ENCODE measurements around the gene FAF1. TPM values are rescaled to one million over a fixed set of nuclear protein-coding genes. Genes with fewer than 3 reads are reported as not detected.
A peak's percentile ranks its signal among the peaks of the same experiment; 100 is the strongest.

FAF1 gene
- total and polyA plus RNA-seq, 2 of the 8 experiments (the other 6 are each of a cell fraction or from before 2014, with no cell fraction given) = 10.8 to 65.9 TPM

- no peaks in the 10 kb centered on the region for H3K79me2 ChIP-seq (ENCODE audit: control insufficient read depth in 1 of 2, insufficient read depth in 2 of 2, low read length in 2 of 2)
- WGBS, 2 experiments (ENCODE audit: extremely low coverage in 1 of 2, insufficient coverage in 1 of 2, insufficient read length in 1 of 2, insufficient replicate concordance in 2 of 2, low coverage in 1 of 2, low lambda C conversion rate in 2 of 2, missing lambda C conversion rate in 1 of 2) = 77% methylated on average over 1 of the region's 1 CpG; no CpG with 5 or more reads in 1 of the 2 experiments
- no peaks in the 10 kb centered on the region for H4K20me1 ChIP-seq (replicated peaks in 1 of 2; ENCODE audit: control insufficient read depth in 1 of 2, insufficient read depth in 2 of 2, low read length in 2 of 2)
- no peak overlapping the region for H4K8ac ChIP-seq (ENCODE audit: extremely low read depth, insufficient read depth, low read length)
- no peak overlapping the region for H4K91ac ChIP-seq (replicated peaks; ENCODE audit: insufficient read length, low read length)
- H3K14ac ChIP-seq (ENCODE audit: insufficient read length) = no peak overlapping the region
- no peaks in the 10 kb centered on the region for H3K36me3 ChIP-seq (ENCODE audit: control insufficient read depth in 2 of 4, insufficient read depth in 4 of 4, low read length in 3 of 4)
- H3K56ac ChIP-seq (replicated peaks; ENCODE audit: insufficient read length, low read depth, low read length) = no peak overlapping the region
- H3K9ac ChIP-seq (replicated peaks in 1 of 4; ENCODE audit: extremely low read depth in 1 of 4, low read depth in 3 of 4, low read length in 3 of 4) = no peak overlapping the region
- H2AFZ ChIP-seq (ENCODE audit: low read length) = no peak overlapping the region
- H3K4me1 ChIP-seq (replicated peaks in 1 of 4; ENCODE audit: control insufficient read depth in 3 of 4, insufficient read depth in 4 of 4, low read length in 3 of 4) = peaks cover 0 to 26% (median 3%) of the 10 kb centered on the region in 4 experiments; a peak in 4 of 7 replicates
- H3K23ac ChIP-seq (ENCODE audit: insufficient read length) = no peak overlapping the region
- H4K5ac ChIP-seq (ENCODE audit: insufficient read length, low read depth, low read length) = no peak overlapping the region
- TF ChIP-seq RAD21 (IDR thresholded peaks at IDR 0.05 in 1 of 2, conservative IDR thresholded peaks at IDR 0.05 in 1 of 2; ENCODE audit: low read depth in 2 of 2, low read length in 2 of 2) (peak; percentile 64 to 65), SUZ12 (IDR thresholded peaks at IDR 0.05; ENCODE audit: low read length) (no peak), HDAC2 (IDR thresholded peaks at IDR 0.05; ENCODE audit: borderline replicate concordance in 1 of 2, low read depth in 2 of 2, low read length in 2 of 2) (no peak), MAX (IDR thresholded peaks at IDR 0.05) (no peak), CTCF (IDR thresholded peaks at IDR 0.05; ENCODE audit: control extremely low read depth in 1 of 3, insufficient read depth in 1 of 3, low read depth in 1 of 3, low read length in 3 of 3) (peak in 2 of 3 experiments; percentile 56 to 62; a peak in 2 of 4 replicates)
- no peak overlapping the region for H2BK120ac ChIP-seq (replicated peaks; ENCODE audit: low read depth, low read length)
- H2BK5ac ChIP-seq (ENCODE audit: low read depth, low read length) = no peak overlapping the region
- H2BK15ac ChIP-seq (ENCODE audit: low read length) = no peak overlapping the region
- ChIA-PET POLR2A (ENCODE audit: partially characterized antibody) (no interaction called here), CTCF (ENCODE audit: partially characterized antibody) (interaction anchor here (0.5 to 7.9 kb wide), 21 partner anchors 9 to 336 kb away, joined by 3 to 87 read pairs (median 3); no protein-coding TSS in a partner anchor)
- no peak overlapping the region for H3K27ac ChIP-seq (ENCODE audit: low read depth, low read length)
- H2BK20ac ChIP-seq (ENCODE audit: low read length) = no peak overlapping the region
- no peak overlapping the region for H3K4ac ChIP-seq (replicated peaks; ENCODE audit: insufficient read length, low read depth, low read length)
- no peak overlapping the region for H2BK12ac ChIP-seq (ENCODE audit: low read depth, low read length)
- no peak overlapping the region for H3K4me2 ChIP-seq (ENCODE audit: insufficient read depth in 1 of 2, low read depth in 2 of 2, low read length in 2 of 2)
- no peak overlapping the region for H3K18ac ChIP-seq (ENCODE audit: extremely low read depth, low read length)
- DNase-seq (ENCODE audit: low read depth in 1 of 2, low spot score in 2 of 2) (no peak), FAIRE-seq (peak; percentile 32)
- H3K9me3 ChIP-seq (ENCODE audit: insufficient read depth in 2 of 2, low read depth in 1 of 2, low read length in 1 of 2) = no peaks in the 10 kb centered on the region
- no peaks in the 10 kb centered on the region for H3K79me1 ChIP-seq (ENCODE audit: low read depth, low read length)
- no peaks in the 10 kb centered on the region for H3K23me2 ChIP-seq (ENCODE audit: low read depth, low read length)
- H2AK5ac ChIP-seq (ENCODE audit: low read depth, low read length) = no peak overlapping the region
- no peak overlapping the region for H3K4me3 ChIP-seq (ENCODE audit: extremely low read depth in 1 of 4, insufficient read depth in 2 of 4, low read depth in 3 of 4, low read length in 4 of 4)
- H3K27me3 ChIP-seq (replicated peaks in 1 of 4; ENCODE audit: control insufficient read depth in 3 of 4, extremely low read depth in 1 of 4, insufficient read depth in 3 of 4, low read length in 3 of 4) = no peaks in the 10 kb centered on the region
Measured at GRCh38 chr1:50704126-50704525, 255.9 kb downstream of the FAF1 start.

Measured in H1 (cell line).